Measurements from ENCODE around the gene LDHD.

LDHD gene

GRCh38 chr16:75080205-75081029 lies 36.2 kb downstream of the LDHD start:
- no peak for DNase-seq (ENCODE audit: low spot score)

- no peak for DNase-seq (ENCODE audit: low spot score)
Measured at GRCh38 chr16:75079346-75079926, 37.1 kb downstream of the LDHD start.

- DNase-seq (ENCODE audit: low spot score): no peak
Measured at GRCh38 chr16:75078886-75079285, 37.7 kb downstream of the LDHD start.

- no peak for DNase-seq (ENCODE audit: low spot score)
Measured at GRCh38 chr16:75075688-75076268, 40.8 kb downstream of the LDHD start.

GRCh38 chr16:75074920-75075687 lies 41.5 kb downstream of the LDHD start:
- DNase-seq (ENCODE audit: low spot score): peak; percentile 80

- DNase-seq (ENCODE audit: low spot score): no peak
Measured at GRCh38 chr16:75074304-75074793, 42.2 kb downstream of the LDHD start.

- no peak for DNase-seq (ENCODE audit: low spot score)
Measured at GRCh38 chr16:75073545-75074303, 42.9 kb downstream of the LDHD start.

GRCh38 chr16:75072239-75072947 lies 44.2 kb downstream of the LDHD start:
- DNase-seq (ENCODE audit: low spot score): no peak

- DNase-seq (ENCODE audit: low spot score): no peak
Measured at GRCh38 chr16:75071621-75072020, 45.0 kb downstream of the LDHD start.

GRCh38 chr16:75070012-75070841 lies 46.4 kb downstream of the LDHD start:
- DNase-seq (ENCODE audit: low spot score): no peak

- no peak for DNase-seq (ENCODE audit: low spot score)
Measured at GRCh38 chr16:75068085-75069031, 48.2 kb downstream of the LDHD start.

- DNase-seq (ENCODE audit: low spot score): no peak
Measured at GRCh38 chr16:75066861-75067447, 49.6 kb downstream of the LDHD start.

GRCh38 chr16:75065521-75066149 lies 50.9 kb downstream of the LDHD start:
- no peak for DNase-seq (ENCODE audit: low spot score)

GRCh38 chr16:75065149-75065505 lies 51.5 kb downstream of the LDHD start:
- no peak for DNase-seq (ENCODE audit: low spot score)

- no peak for DNase-seq (ENCODE audit: low spot score)
Measured at GRCh38 chr16:75064403-75065148, 52.0 kb downstream of the LDHD start.

GRCh38 chr16:75063549-75064088 lies 53.0 kb downstream of the LDHD start:
- DNase-seq (ENCODE audit: low spot score): no peak

GRCh38 chr16:75062976-75063346 lies 53.6 kb downstream of the LDHD start:
- DNase-seq (ENCODE audit: low spot score): no peak

Data from germinal center (tissue), 1 donor.